ENCODE data around the gene GALNT2.
A peak's percentile ranks its signal among the peaks of the same experiment; 100 is the strongest.

GALNT2 gene

GRCh38 chr1:230268371-230269170, 201.5 kb downstream of the GALNT2 start:
- intact Hi-C loops (cut with DNase I) = no loop called here
- DNase-seq = peak in 28 of 42 donors; percentile 16 to 75 (median 49)

GRCh38 chr1:230270185-230270558, 203.1 kb downstream of the GALNT2 start:
- intact Hi-C loops (cut with DNase I) = no loop called here
- peak in 1 of 42 donors; percentile 7 for DNase-seq

- intact Hi-C loops (cut with DNase I) = no loop called here
- DNase-seq = peak in 4 of 42 donors; percentile 5 to 14 (median 7)
Measured at GRCh38 chr1:230270559-230271281, 203.7 kb downstream of the GALNT2 start.

GRCh38 chr1:230271300-230272035, 204.4 kb downstream of the GALNT2 start:
- DNase-seq = peak in 5 of 42 donors; percentile 7 to 19 (median 9)
- intact Hi-C loops (cut with DNase I) = no loop called here

- intact Hi-C loops (cut with DNase I) = no loop called here
- peak in 3 of 42 donors; percentile 5 to 27 (median 6) for DNase-seq
Measured at GRCh38 chr1:230272557-230272956, 205.5 kb downstream of the GALNT2 start.

- peak in 4 of 42 donors; percentile 2 to 7 (median 5) for DNase-seq
- intact Hi-C loops (cut with DNase I) = no loop called here
Measured at GRCh38 chr1:230273141-230273710, 206.2 kb downstream of the GALNT2 start.

- intact Hi-C loops (cut with DNase I) = no loop called here
- DNase-seq = peak in 6 of 42 donors; percentile 11 to 43 (median 15)
Measured at GRCh38 chr1:230274254-230274653, 207.2 kb downstream of the GALNT2 start.

GRCh38 chr1:230276401-230276800, 209.4 kb downstream of the GALNT2 start:
- intact Hi-C loops (cut with DNase I) = no loop called here
- DNase-seq = peak in 6 of 42 donors; percentile 4 to 19 (median 12)

- intact Hi-C loops (cut with DNase I) = no loop called here
- DNase-seq = peak in 7 of 42 donors; percentile 6 to 41 (median 19)
Measured at GRCh38 chr1:230277201-230278025, 210.4 kb downstream of the GALNT2 start.

- intact Hi-C loops (cut with DNase I) = no loop called here
- peak in 1 of 42 donors; percentile 15 for DNase-seq
Measured at GRCh38 chr1:230278376-230278775, 211.3 kb downstream of the GALNT2 start.

GRCh38 chr1:230278871-230279582, 212.0 kb downstream of the GALNT2 start:
- DNase-seq = peak in 5 of 42 donors; percentile 2 to 32 (median 22)
- intact Hi-C loops (cut with DNase I) = no loop called here

- intact Hi-C loops (cut with DNase I) = no loop called here
- DNase-seq = peak in 5 of 42 donors; percentile 6 to 29 (median 10)
Measured at GRCh38 chr1:230279583-230279945, 212.5 kb downstream of the GALNT2 start.

GRCh38 chr1:230280054-230280795, 213.2 kb downstream of the GALNT2 start:
- intact Hi-C loops (cut with DNase I) = no loop called here
- peak in 16 of 42 donors; percentile 5 to 42 (median 18) for DNase-seq

GRCh38 chr1:230280906-230281413, 213.9 kb downstream of the GALNT2 start:
- peak in 6 of 42 donors; percentile 12 to 43 (median 24) for DNase-seq
- intact Hi-C loops (cut with DNase I) = no loop called here

GRCh38 chr1:230281556-230281955, 214.5 kb downstream of the GALNT2 start:
- intact Hi-C loops (cut with DNase I) = no loop called here

GRCh38 chr1:230282157-230282556, 215.1 kb downstream of the GALNT2 start:
- peak in 4 of 42 donors; percentile 4 to 22 (median 6) for DNase-seq
- intact Hi-C loops (cut with DNase I) = no loop called here

More at GRCh38 chr1:230281556-230281955, 214.5 kb downstream of the GALNT2 start:
- peak in 5 of 42 donors; percentile 7 to 40 (median 23) for DNase-seq

GRCh38 chr1:230283678-230284077, 216.6 kb downstream of the GALNT2 start:
- intact Hi-C loops (cut with DNase I) = no loop called here
- peak in 6 of 42 donors; percentile 1 to 18 (median 10) for DNase-seq
